ENCODE data around the gene CARM1.

CARM1 gene

GRCh38 chr19:10861103-10861651, 10.2 kb upstream of the CARM1 start:
- no peaks in the 10 kb centered on the region for H3K9me3 ChIP-seq (ENCODE audit: severe bottlenecking)
- no peaks in the 10 kb centered on the region for H3K4me1 ChIP-seq (ENCODE audit: insufficient read depth, poor library complexity, severe bottlenecking)
- no peaks in the 10 kb centered on the region for H3K36me3 ChIP-seq (ENCODE audit: low read depth)
- no peak for ATAC-seq (ENCODE audit: low read depth)
- H3K27ac ChIP-seq (ENCODE audit: poor library complexity, severe bottlenecking) = no peak overlapping the region
- DNase-seq (ENCODE audit: low spot score) = no peak
- H3K27me3 ChIP-seq (ENCODE audit: insufficient read depth, poor library complexity, severe bottlenecking) = no peaks in the 10 kb centered on the region
- H3K4me3 ChIP-seq (ENCODE audit: severe bottlenecking) = no peak overlapping the region
- peak; percentile 19 for TF ChIP-seq CTCF (IDR thresholded peaks at IDR 0.05; ENCODE audit: poor library complexity, severe bottlenecking)

DNA sequence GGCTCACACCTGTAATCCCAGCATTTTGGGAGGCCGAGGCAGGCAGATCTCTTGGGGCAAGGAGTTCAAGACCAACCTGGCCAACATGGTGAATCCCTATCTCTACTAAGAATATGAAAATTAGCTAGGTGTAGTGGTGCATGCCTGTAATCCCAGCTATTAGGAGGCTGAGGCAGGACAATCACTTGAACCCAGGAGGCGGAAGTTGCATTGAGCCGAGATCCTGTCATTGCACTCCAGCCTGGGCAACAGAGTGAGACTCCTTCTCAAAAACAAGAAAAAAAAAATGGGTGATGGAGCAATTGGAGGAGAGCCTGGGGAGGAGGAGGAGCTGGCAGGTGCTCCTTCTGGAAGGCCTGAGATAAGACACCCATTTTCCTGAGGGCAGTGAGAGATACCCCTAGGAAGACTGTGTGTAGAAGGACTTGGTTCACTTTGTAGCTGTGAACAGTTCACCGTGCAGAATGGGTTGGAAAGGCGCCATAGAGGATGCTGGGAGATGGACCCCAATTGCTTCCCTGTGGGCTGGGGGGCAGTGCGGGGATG, 8.7 kb upstream of the CARM1 start:
- Histone ChIP-seq H3K27me3 (ENCODE audit: insufficient read depth, poor library complexity, severe bottlenecking) (no peaks in the 10 kb centered on the region), H3K36me3 (ENCODE audit: low read depth) (no peaks in the 10 kb centered on the region), H3K4me3 (ENCODE audit: severe bottlenecking) (no peak overlapping the region), H3K4me1 (ENCODE audit: insufficient read depth, poor library complexity, severe bottlenecking) (no peaks in the 10 kb centered on the region), H3K27ac (ENCODE audit: poor library complexity, severe bottlenecking) (no peak overlapping the region), H3K9me3 (ENCODE audit: severe bottlenecking) (no peaks in the 10 kb centered on the region)
- ATAC-seq (ENCODE audit: low read depth) = no peak
- TF ChIP-seq CTCF (IDR thresholded peaks at IDR 0.05; ENCODE audit: poor library complexity, severe bottlenecking) = no peak
- DNase-seq (ENCODE audit: low spot score) = no peak

GRCh38 chr19:10863107-10863717, 8.1 kb upstream of the CARM1 start:
- no peaks in the 10 kb centered on the region for H3K27me3 ChIP-seq (ENCODE audit: insufficient read depth, poor library complexity, severe bottlenecking)
- H3K36me3 ChIP-seq (ENCODE audit: low read depth) = no peaks in the 10 kb centered on the region
- no peak for TF ChIP-seq CTCF (IDR thresholded peaks at IDR 0.05; ENCODE audit: poor library complexity, severe bottlenecking)
- no peak overlapping the region for H3K4me3 ChIP-seq (ENCODE audit: severe bottlenecking)
- no peaks in the 10 kb centered on the region for H3K9me3 ChIP-seq (ENCODE audit: severe bottlenecking)
- peak; percentile 6; the same call in 1 of the 3 replicates for ATAC-seq (ENCODE audit: low read depth)
- no peaks in the 10 kb centered on the region for H3K4me1 ChIP-seq (ENCODE audit: insufficient read depth, poor library complexity, severe bottlenecking)
- no peak overlapping the region for H3K27ac ChIP-seq (ENCODE audit: poor library complexity, severe bottlenecking)
- no peak for DNase-seq (ENCODE audit: low spot score)

DNA sequence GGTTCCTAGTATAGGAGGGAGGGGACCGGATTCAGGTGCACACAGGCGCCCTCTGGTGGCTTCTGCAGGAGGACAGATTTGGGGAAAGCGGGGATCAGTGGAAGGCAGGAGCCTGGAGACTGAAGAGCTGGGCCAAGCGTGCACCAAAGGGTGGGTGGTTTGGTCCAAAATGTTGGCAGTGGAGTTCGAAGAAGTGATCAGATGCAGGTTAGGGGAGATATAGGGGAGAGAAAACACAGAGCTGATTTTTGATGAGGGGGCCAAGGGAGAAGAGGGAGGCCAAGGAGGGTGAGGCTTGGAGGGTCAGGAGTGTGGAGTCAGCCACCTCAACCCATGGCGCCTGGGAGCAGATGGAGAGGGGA, 6.8 kb upstream of the CARM1 start:
- ATAC-seq (ENCODE audit: low read depth) = peak; percentile 87
- no peak for DNase-seq (ENCODE audit: low spot score)
- no peak overlapping the region for H3K27ac ChIP-seq (ENCODE audit: poor library complexity, severe bottlenecking)
- no peaks in the 10 kb centered on the region for H3K4me1 ChIP-seq (ENCODE audit: insufficient read depth, poor library complexity, severe bottlenecking)
- no peaks in the 10 kb centered on the region for H3K36me3 ChIP-seq (ENCODE audit: low read depth)
- H3K27me3 ChIP-seq (ENCODE audit: insufficient read depth, poor library complexity, severe bottlenecking) = no peaks in the 10 kb centered on the region
- TF ChIP-seq CTCF (IDR thresholded peaks at IDR 0.05; ENCODE audit: poor library complexity, severe bottlenecking) = peak; percentile 89
- H3K9me3 ChIP-seq (ENCODE audit: severe bottlenecking) = no peaks in the 10 kb centered on the region
- H3K4me3 ChIP-seq (ENCODE audit: severe bottlenecking) = no peak overlapping the region

- Histone ChIP-seq H3K4me3 (ENCODE audit: severe bottlenecking) (no peak overlapping the region), H3K36me3 (ENCODE audit: low read depth) (no peaks in the 10 kb centered on the region), H3K27me3 (ENCODE audit: insufficient read depth, poor library complexity, severe bottlenecking) (no peaks in the 10 kb centered on the region), H3K9me3 (ENCODE audit: severe bottlenecking) (no peaks in the 10 kb centered on the region), H3K4me1 (ENCODE audit: insufficient read depth, poor library complexity, severe bottlenecking) (peaks cover 2% of the 10 kb centered on the region), H3K27ac (ENCODE audit: poor library complexity, severe bottlenecking) (no peak overlapping the region)
- ATAC-seq (ENCODE audit: low read depth) (no peak), DNase-seq (ENCODE audit: low spot score) (no peak)
- TF ChIP-seq CTCF (IDR thresholded peaks at IDR 0.05; ENCODE audit: poor library complexity, severe bottlenecking) = no peak
Measured at GRCh38 chr19:10866495-10866894, 4.9 kb upstream of the CARM1 start.
